Calu3 (cell line): ENCODE data around the gene RAB3C. TPM values are rescaled to one million over a fixed set of nuclear protein-coding genes. Genes with fewer than 3 reads are reported as not detected.

ENCODE experiments used
- BruUV-seq: library from RNA; stranded (reverse); fragments of 400-500 nt; replicated peaks from 2 replicates; lab custom pipeline; 2021; lab: Mats Ljungman, UMichigan
- CTCF ChIA-PET: fragments of 300-600 bp; sonication (Branson Sonifier 250); formaldehyde crosslinking; loops from one replicate; lab custom pipeline; 2022; ENCODE audit warnings: antibody characterized with exemption; lab: Charles Lee
- DNase-seq: peaks from one replicate; pipeline ENCODE4 v3.0.0; 2022
- H3K27ac Mint-ChIP-seq: one replicate; pipeline ENCODE4 v1.8.0; 2022; ENCODE audit warnings: mixed read lengths; ENCODE audit not compliant: unreplicated experiment
- H3K27me3 Mint-ChIP-seq: one replicate; pipeline ENCODE4 v1.8.0; 2022; ENCODE audit warnings: mixed read lengths; ENCODE audit not compliant: unreplicated experiment
- H3K36me3 Mint-ChIP-seq: one replicate; pipeline ENCODE4 v1.8.0; 2022; ENCODE audit warnings: mild to moderate bottlenecking, moderate library complexity, mixed read lengths; ENCODE audit not compliant: insufficient read depth, unreplicated experiment
- H3K4me1 Mint-ChIP-seq: one replicate; pipeline ENCODE4 v1.8.0; 2022; ENCODE audit warnings: mild to moderate bottlenecking, low read depth, mixed read lengths; ENCODE audit not compliant: unreplicated experiment
- H3K4me3 Mint-ChIP-seq: one replicate; pipeline ENCODE4 v1.8.0; 2022; ENCODE audit warnings: mild to moderate bottlenecking, low read depth, moderate library complexity, mixed read lengths; ENCODE audit not compliant: unreplicated experiment
- H3K9me3 Mint-ChIP-seq: one replicate; pipeline ENCODE4 v1.8.0; 2022; ENCODE audit warnings: low read depth, mixed read lengths; ENCODE audit not compliant: unreplicated experiment
- CTCF ChIP-seq: fragments of 200-600 bp; IDR thresholded peaks from one replicate; pipeline ENCODE4 v1.8.0; 2022; ENCODE audit warnings: antibody characterized with exemption; ENCODE audit not compliant: unreplicated experiment
- intact Hi-C: fragments of 100-400 bp; cut with micrococcal nuclease; formaldehyde crosslinking; loops from one replicate; pipeline ENCODE4 v1.10.0; 2022; ENCODE audit not compliant: unreplicated experiment
- total RNA-seq: library from RNA; stranded (reverse); gene quantifications from 2 replicates; pipeline ENCODE4 v1.2.3, GENCODE V29; 2022

RAB3C gene
- total RNA-seq, 1 experiment from 2014 or later, result not detected

GRCh38 chr5:58851571-58851970, 268.7 kb downstream of the RAB3C start:
- CTCF ChIA-PET, result no interaction called here

GRCh38 chr5:58852566-58852965, 269.7 kb downstream of the RAB3C start:
- CTCF ChIA-PET, result no interaction called here
- no peaks in the 10 kb centered on the region for H3K4me1 Mint-ChIP-seq
- intact Hi-C loops, result no loop called here
- DNase-seq, result no peak
- no peak overlapping the region for H3K4me3 Mint-ChIP-seq
- no peak for TF ChIP-seq CTCF
- no peak overlapping the region for H3K27ac Mint-ChIP-seq
- H3K27me3 Mint-ChIP-seq, result peaks cover 49% of the 10 kb centered on the region
- H3K9me3 Mint-ChIP-seq, result no peaks in the 10 kb centered on the region
- no TSS peak for BruUV-seq
- H3K36me3 Mint-ChIP-seq, result no peaks in the 10 kb centered on the region

More at GRCh38 chr5:58851571-58851970, 268.7 kb downstream of the RAB3C start:
- no TSS peak for BruUV-seq
- no peak for TF ChIP-seq CTCF
- Mint-ChIP-seq H3K36me3 (no peaks in the 10 kb centered on the region), H3K4me1 (no peaks in the 10 kb centered on the region), H3K27me3 (peaks cover 49% of the 10 kb centered on the region), H3K4me3 (no peak overlapping the region), H3K27ac (no peak overlapping the region), H3K9me3 (no peaks in the 10 kb centered on the region)
- intact Hi-C loops, result no loop called here
- no peak for DNase-seq

- CTCF ChIA-PET, result no interaction called here
- Mint-ChIP-seq H3K4me1 (no peaks in the 10 kb centered on the region), H3K27ac (no peak overlapping the region), H3K27me3 (peaks cover 49% of the 10 kb centered on the region), H3K4me3 (no peak overlapping the region), H3K9me3 (no peaks in the 10 kb centered on the region), H3K36me3 (no peaks in the 10 kb centered on the region)
- DNase-seq, result no peak
- intact Hi-C loops, result no loop called here
- no TSS peak for BruUV-seq
- TF ChIP-seq CTCF, result no peak
Observed at GRCh38 chr5:58854441-58854840, 271.6 kb downstream of the RAB3C start.

GRCh38 chr5:58855851-58856739, 273.2 kb downstream of the RAB3C start:
- H3K27ac Mint-ChIP-seq, result no peak overlapping the region
- no peak overlapping the region for H3K4me3 Mint-ChIP-seq
- no peaks in the 10 kb centered on the region for H3K4me1 Mint-ChIP-seq
- DNase-seq, result no peak
- H3K27me3 Mint-ChIP-seq, result peaks cover 49% of the 10 kb centered on the region
- no peak for TF ChIP-seq CTCF
- no peaks in the 10 kb centered on the region for H3K9me3 Mint-ChIP-seq
- no TSS peak for BruUV-seq
- intact Hi-C loops, result no loop called here
- CTCF ChIA-PET, result no interaction called here
- no peaks in the 10 kb centered on the region for H3K36me3 Mint-ChIP-seq
